Stimulated activated CD4-positive, alpha-beta T cell treated with anti-CD3 and anti-CD28 coated beads, Interleukin-4, amount 100 ng/mL, for 1 hour (primary cell): ENCODE data around the gene AP2A1.
A peak's percentile ranks its signal among the peaks of the same experiment; 100 is the strongest.

Source experiments
- DNase-seq: peaks from one replicate; pipeline ENCODE4 v3.0.0-alpha.2; 2020

Gene AP2A1

GRCh38 chr19:49844138-49845095, 77.6 kb downstream of the AP2A1 start:
- no peak for DNase-seq

GRCh38 chr19:49845414-49845813, 78.6 kb downstream of the AP2A1 start:
- DNase-seq = no peak

GRCh38 chr19:49846408-49846807, 79.6 kb downstream of the AP2A1 start:
- no peak for DNase-seq

DNA sequence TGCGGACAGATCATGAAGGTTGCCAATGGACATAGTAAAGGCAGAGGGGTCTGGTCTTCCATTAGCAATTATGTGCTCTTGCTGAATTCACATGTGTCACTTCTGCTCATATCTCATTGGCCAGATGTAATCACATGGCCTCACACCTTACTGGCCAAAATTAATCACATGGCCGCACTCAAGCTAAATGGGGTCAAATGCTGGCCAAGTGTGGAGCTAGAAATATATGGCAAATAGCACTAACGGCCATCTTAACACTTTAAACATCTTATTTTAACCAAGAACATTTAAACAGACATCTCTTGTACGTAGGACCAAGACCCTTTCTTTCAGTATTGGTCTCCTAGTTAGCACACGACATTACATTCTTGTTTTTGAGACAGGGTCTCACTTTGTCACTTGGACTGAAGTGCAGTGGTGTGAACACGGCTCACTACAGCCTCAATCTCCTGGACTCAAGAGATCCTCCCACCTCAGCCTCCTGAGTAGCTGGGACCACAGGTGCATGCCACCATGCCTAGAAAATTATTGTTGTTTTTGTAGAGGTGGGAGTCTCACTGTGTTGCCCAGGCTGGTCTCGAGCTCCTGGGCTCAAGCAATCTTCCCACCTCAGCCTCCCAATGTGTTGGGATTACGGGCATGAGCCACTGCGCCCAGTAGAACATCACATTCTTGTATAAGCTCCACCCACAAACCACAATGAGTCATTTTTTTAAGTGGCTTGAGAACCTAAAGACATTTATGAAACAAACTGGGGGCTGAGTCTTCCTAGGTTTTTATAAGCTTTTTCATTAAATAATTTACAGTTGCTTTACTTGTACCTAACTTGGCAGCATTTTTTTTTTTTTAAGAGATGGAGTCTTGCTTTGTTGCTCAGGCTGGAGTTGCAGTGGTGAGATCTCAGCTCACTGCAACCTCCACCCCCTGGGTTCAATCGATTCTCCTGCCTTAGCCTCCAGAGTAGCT, 81.2 kb downstream of the AP2A1 start:
- no peak for DNase-seq

- DNase-seq = no peak
Measured at GRCh38 chr19:49848938-49849337, 82.1 kb downstream of the AP2A1 start.

GRCh38 chr19:49849433-49850220, 82.8 kb downstream of the AP2A1 start:
- DNase-seq = no peak

DNA sequence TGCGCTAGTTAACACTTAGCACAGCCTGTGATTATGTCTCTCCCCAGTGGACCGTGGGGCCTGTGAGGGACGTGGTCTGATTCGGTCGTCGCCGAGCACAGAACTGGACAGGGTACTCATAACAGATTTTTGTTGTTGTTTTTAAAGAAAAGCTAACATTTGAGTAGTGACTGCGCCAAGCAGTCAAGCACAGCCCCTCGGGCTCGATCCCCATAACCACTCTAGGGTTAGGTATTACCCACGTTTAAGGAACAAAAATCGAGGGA, 83.4 kb downstream of the AP2A1 start:
- no peak for DNase-seq

DNA sequence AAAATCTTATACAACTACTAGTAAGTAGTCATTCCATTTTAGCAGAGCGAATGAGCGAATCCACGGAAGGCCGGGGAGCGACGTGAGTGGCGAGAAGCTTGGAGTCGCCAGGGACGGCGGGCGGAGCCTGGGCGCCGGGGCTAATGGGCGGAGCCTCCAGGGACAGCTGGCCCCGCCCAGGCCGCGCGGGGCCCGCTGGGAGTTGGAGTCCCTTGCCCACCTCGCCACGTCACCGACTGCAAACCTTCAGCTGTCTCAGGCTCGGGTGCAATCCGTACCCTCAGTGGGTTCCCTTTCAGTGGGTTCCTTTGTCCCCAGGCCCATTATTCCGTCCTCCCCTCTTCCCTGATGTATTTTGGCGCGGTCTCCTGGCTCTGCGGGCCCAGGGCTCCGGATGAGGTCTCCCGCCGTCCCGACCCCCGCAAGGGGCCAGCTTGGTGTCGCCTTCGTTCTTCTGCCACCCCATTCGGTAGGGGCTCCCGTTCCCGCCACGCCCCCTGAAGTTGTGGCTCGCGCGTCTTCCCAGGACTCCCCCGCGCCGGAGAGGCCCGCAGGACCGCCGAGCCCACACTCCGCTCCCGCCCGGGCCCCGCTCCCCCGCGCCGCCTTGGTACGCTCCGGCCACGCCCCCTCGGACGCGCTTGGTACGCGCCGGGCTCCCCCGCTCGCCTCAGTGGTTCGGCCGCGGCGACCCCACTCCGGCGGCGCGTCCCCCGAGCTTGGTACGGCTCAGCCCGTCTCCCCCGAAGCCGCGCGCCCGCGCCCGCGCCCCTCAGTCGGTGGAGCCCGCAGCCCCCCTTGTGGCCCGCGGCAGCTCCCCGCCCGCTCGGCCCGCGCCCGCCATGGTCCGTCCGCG, 83.9 kb downstream of the AP2A1 start, which contains the start of gene PTOV1:
PTOV1 (plus strand) TSS at position 673 of the 856 bp plus-strand sequence.
- peak; percentile 87 for DNase-seq

GRCh38 chr19:49851456-49852259, 84.9 kb downstream of the AP2A1 start:
- DNase-seq = peak; percentile 32

GRCh38 chr19:49852631-49853126, 85.9 kb downstream of the AP2A1 start:
- DNase-seq = no peak

DNA sequence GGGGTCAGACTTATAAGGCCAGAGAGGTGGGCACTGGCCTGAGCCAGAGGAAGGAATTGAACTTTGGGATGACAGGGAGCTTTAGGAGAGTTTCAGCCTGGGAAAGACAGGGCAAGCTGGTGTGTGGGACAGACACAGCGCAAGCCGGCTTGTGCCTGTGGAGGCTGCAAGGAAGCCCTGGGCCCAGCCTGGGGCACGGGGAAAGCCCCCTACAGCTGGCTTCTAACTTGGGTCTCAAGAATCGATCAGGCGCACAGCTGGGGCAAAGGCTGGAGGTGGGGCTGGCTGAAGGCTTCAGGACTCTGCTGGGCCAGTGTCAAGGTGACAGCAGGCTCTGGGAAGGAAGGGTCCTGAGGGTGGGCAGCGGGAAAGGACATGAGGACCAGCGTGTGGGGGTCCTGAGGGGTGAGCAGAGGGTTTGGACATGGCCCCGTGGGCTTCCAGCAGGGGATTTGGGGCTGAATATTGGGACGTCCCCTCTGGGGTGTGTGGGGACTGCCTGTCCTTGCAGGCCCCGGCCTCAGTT, 87.1 kb downstream of the AP2A1 start:
- DNase-seq = no peak

DNA sequence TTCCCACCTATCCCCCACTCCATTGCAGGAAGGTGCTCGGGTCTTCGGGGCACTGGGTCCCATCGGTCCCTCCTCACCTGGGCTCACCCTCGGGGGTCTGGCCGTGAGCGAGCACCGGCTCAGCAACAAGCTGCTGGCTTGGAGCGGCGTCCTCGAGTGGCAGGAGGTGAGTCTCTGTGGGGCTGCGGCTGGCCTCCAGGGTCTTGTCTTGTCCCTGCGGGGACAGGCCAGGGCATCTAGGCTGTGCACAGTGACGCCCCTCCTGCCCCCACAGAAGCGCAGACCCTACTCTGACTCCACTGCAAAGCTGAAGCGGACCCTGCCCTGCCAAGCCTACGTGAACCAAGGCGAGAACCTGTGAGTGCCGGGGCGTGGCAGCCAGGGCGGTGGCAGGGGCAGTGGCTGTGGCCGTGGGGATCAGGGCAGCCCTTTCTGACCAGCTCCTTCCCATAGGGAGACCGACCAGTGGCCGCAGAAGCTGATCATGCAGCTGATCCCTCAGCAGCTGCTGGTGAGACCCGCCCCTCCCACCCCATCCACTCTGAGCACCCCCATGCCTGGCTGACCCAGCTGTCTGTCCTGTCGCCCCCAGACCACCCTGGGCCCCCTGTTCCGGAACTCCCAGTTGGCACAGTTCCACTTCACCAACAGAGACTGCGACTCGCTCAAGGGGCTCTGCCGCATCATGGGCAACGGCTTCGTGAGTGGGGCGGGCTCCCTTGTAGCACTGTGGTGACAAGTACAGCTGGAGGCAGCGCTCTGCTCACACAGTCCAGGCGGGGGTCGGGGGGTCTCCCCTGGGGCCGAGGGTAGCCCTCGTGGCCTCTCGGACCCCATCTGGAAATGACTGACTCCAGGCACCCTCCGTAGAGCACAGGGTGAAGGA, 87.8 kb downstream of the AP2A1 start:
- DNase-seq = no peak

- no peak for DNase-seq
Measured at GRCh38 chr19:49855277-49855675, 88.5 kb downstream of the AP2A1 start.

GRCh38 chr19:49855676-49856573, 89.1 kb downstream of the AP2A1 start:
- DNase-seq = no peak

DNA sequence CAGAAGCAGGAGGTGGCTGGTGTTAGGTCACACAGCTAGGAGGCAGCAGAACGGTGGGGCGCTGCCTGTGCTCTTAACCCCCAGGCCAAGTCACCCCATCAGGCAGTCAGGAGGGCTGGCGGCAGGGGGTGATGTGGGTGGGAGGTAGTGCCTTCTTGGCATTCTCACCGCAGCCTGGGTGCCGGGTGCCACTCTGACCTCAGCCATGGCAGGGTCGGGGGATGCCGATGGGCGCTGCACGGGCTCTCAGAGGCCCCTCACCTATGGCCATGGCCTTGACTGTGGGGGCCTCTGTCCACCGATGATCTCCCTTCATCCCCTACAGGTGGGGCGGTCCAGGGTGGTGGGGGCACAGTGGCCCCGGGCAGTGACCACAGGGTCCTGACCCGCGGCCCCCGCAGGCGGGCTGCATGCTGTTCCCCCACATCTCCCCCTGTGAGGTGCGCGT, 89.8 kb downstream of the AP2A1 start:
- DNase-seq = no peak
